Measurements from ENCODE around the gene CA4. TPM values are rescaled to one million over a fixed set of nuclear protein-coding genes. Genes with fewer than 3 reads are reported as not detected.

The CA4 gene
- total and polyA plus RNA-seq, 9 of the 15 experiments (the other 6 are each of a cell fraction or from before 2014, with no cell fraction given): 0.13 TPM; not detected in 7

- no peaks in the 10 kb centered on the region for H3K27me3 ChIP-seq (ENCODE audit: control insufficient read depth in 2 of 2, insufficient read depth in 2 of 2, low read length in 2 of 2)
- no peak overlapping the region for H3K27ac ChIP-seq (ENCODE audit: extremely low read depth, low read depth, low read length)
- POLR2A ChIA-PET: no interaction called here
- H3K4me3 ChIP-seq: no peak overlapping the region
- no peaks in the 10 kb centered on the region for H4K20me1 ChIP-seq (replicated peaks; ENCODE audit: control insufficient read depth, insufficient read depth, low read length)
- ATAC-seq (no peak), DNase-seq (ENCODE audit: extremely low read depth in 1 of 4, low spot score in 3 of 4) (peak in 1 of 4 experiments; percentile 7), FAIRE-seq (no peak)
- no peaks in the 10 kb centered on the region for H3K36me3 ChIP-seq (ENCODE audit: control insufficient read depth, insufficient read depth, low read length)
- WGBS (ENCODE audit: insufficient coverage, low coverage, missing lambda C conversion rate): 31% methylated on average over 7 of the region's 7 CpGs
- intact Hi-C loops (cut with micrococcal nuclease) (no loop called here), in situ Hi-C loops (cut with MboI) (no loop called here)
- H2AFZ ChIP-seq (ENCODE audit: low read depth, low read length): no peak overlapping the region
- 0 out of 4 replicates have a peak overlapping the region, but pooled peaks of 1 of the 2 experiments have one; percentile 71 for H3K9ac ChIP-seq (ENCODE audit: insufficient read depth in 1 of 2, low read depth in 2 of 2, low read length in 2 of 2)
- peak in 1 of 3 experiments; percentile 91; a peak in 2 of 6 replicates for TF ChIP-seq ZBTB11 (CRISPR knock-in tag; IDR thresholded peaks at IDR 0.05)
- no peak for TF ChIP-seq ZNF639 (CRISPR knock-in tag; conservative IDR thresholded peaks at IDR 0.05 in 1 of 2, IDR thresholded peaks at IDR 0.05 in 1 of 2)
- BruUV-seq (replicated peaks): no TSS peak
- H3K9me1 ChIP-seq (ENCODE audit: control insufficient read depth, insufficient read depth, low read length): no peaks in the 10 kb centered on the region
- H3K79me2 ChIP-seq (ENCODE audit: control insufficient read depth, insufficient read depth, low read length): no peaks in the 10 kb centered on the region
- peaks cover 3 to 13% of the 10 kb centered on the region in 2 experiments; a peak in 3 of 5 replicates for H3K4me1 ChIP-seq (replicated peaks in 1 of 2; ENCODE audit: control insufficient read depth in 2 of 2, insufficient read depth in 2 of 2, low read length in 2 of 2)
- CTCF ChIA-PET (ENCODE audit: low intra/inter-chr PET ratio): no interaction called here
- no peak overlapping the region for H3K4me2 ChIP-seq (ENCODE audit: insufficient read depth, low read length)
- no peaks in the 10 kb centered on the region for H3K9me3 ChIP-seq (replicated peaks; ENCODE audit: control insufficient read depth, insufficient read depth, low read depth, low read length)
Measured at GRCh38 chr17:60168654-60169053, 18.9 kb downstream of the CA4 start.
